Tibial nerve (tissue), 4 donors: Measurements from ENCODE around the gene NACC1.

ENCODE experiments used
- CTCF ChIP-seq, 5 experiments: fragments of 200-600 bp in 3 of 5; fragments of 450-650 bp in 2 of 5; sonication (generic) in 3 of 5; IDR thresholded peaks; one replicate each; pipeline ENCODE4 v1.5.1; 2016 to 2019; ENCODE audit warnings: antibody characterized with exemption in 5 of 5, mild to moderate bottlenecking in 3 of 5, moderate library complexity in 2 of 5
- EP300 ChIP-seq, 2 donors: sonication (generic); formaldehyde crosslinking; IDR thresholded peaks; one replicate each; pipeline ENCODE4 v1.6.1; 2017; ENCODE audit warnings: antibody characterized with exemption in 2 of 2, mild to moderate bottlenecking in 1 of 2

GRCh38 chr19:13153569-13154240 lies 35.6 kb downstream of the NACC1 start:
- TF ChIP-seq EP300 (IDR thresholded peaks at IDR 0.05), result no peak
- peak in 2 of 5 experiments; percentile 17 to 31 for TF ChIP-seq CTCF (IDR thresholded peaks at IDR 0.05)
